ENCODE results near the gene RBP2. TPM values are rescaled to one million over a fixed set of nuclear protein-coding genes. Genes with fewer than 3 reads are reported as not detected.

RBP2 gene
- total RNA-seq, 4 donors from 2014 or later: not detected

- H3K4me1 ChIP-seq: peaks cover 0 to 7% of the 10 kb centered on the region in 2 donors
- intact Hi-C loops (cut with DNase I; ENCODE audit: low total_unique reads) (no loop called here), in situ Hi-C loops (cut with MboI; ENCODE audit: low sequenced_read_pairs in 4 of 4) (no loop called here)
- H3K4me3 ChIP-seq: no peak overlapping the region
- no peaks in the 10 kb centered on the region for H3K36me3 ChIP-seq
- no peak for TF ChIP-seq POLR2A (IDR thresholded peaks at IDR 0.05)
- TF ChIP-seq, protein P1, sequence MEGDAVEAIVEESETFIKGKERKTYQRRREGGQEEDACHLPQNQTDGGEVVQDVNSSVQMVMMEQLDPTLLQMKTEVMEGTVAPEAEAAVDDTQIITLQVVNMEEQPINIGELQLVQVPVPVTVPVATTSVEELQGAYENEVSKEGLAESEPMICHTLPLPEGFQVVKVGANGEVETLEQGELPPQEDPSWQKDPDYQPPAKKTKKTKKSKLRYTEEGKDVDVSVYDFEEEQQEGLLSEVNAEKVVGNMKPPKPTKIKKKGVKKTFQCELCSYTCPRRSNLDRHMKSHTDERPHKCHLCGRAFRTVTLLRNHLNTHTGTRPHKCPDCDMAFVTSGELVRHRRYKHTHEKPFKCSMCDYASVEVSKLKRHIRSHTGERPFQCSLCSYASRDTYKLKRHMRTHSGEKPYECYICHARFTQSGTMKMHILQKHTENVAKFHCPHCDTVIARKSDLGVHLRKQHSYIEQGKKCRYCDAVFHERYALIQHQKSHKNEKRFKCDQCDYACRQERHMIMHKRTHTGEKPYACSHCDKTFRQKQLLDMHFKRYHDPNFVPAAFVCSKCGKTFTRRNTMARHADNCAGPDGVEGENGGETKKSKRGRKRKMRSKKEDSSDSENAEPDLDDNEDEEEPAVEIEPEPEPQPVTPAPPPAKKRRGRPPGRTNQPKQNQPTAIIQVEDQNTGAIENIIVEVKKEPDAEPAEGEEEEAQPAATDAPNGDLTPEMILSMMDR (IDR thresholded peaks at IDR 0.05 in 4 of 5, conservative IDR thresholded peaks at IDR 0.05 in 1 of 5): no peak
- H3K27me3 ChIP-seq: no peaks in the 10 kb centered on the region
- no peak for ATAC-seq
- no peak for DNase-seq
- H3K9me3 ChIP-seq: no peaks in the 10 kb centered on the region
- H3K27ac ChIP-seq: no peak overlapping the region
Observed at GRCh38 chr3:139521816-139522215, 45.5 kb upstream of the RBP2 start.

GRCh38 chr3:139521144-139521543 lies 44.8 kb upstream of the RBP2 start:
- intact Hi-C loops (cut with DNase I; ENCODE audit: low total_unique reads): no loop called here
- Histone ChIP-seq H3K9me3 (no peaks in the 10 kb centered on the region), H3K36me3 (no peaks in the 10 kb centered on the region), H3K4me3 (no peak overlapping the region), H3K27ac (no peak overlapping the region), H3K27me3 (no peaks in the 10 kb centered on the region), H3K4me1 (peaks cover 0 to 7% of the 10 kb centered on the region in 2 donors)
- no peak for ATAC-seq
- TF ChIP-seq, protein P1 (IDR thresholded peaks at IDR 0.05 in 4 of 5, conservative IDR thresholded peaks at IDR 0.05 in 1 of 5): no peak
- TF ChIP-seq POLR2A (IDR thresholded peaks at IDR 0.05): no peak
- in situ Hi-C loops (cut with MboI; ENCODE audit: low sequenced_read_pairs in 4 of 4): no loop called here
- DNase-seq: no peak

DNA sequence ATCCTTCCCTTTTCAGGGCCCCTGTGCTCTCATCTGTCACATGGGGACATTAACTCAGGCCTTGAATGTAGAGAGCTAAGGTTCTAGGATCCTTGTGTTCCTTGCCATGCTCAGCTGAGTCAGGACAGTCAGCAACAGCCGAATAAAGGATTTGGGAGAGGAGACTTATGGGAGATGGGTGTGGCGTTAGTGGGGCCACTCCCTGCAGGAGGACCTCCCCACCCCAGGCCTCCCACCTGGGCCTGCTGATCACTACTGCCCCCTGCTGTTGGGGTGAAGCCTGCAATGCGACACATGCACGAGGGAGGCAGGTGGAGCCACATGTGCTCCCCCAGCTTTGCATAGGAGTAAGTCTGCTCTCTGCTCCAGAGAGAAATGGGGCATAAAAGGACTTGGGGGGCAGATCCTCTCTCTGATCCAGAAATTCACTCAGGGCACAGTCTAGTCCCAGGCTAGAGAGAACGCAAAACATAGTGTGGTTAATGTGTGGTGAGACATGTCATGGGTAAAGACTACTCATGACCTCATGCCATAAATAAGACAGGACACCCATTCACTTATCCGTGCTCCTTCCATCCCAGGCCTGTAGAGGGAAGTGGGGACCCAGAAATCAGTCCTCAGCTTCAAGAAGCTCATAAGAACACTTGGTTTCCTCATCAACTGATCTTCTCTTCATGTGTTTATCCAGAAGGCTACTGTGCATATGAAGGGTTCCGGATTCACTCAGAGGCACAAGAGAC lies 43.9 kb upstream of the RBP2 start:
- intact Hi-C loops (cut with DNase I; ENCODE audit: low total_unique reads) (no loop called here), in situ Hi-C loops (cut with MboI; ENCODE audit: low sequenced_read_pairs in 4 of 4) (no loop called here)
- H3K4me3 ChIP-seq: no peak overlapping the region
- no peaks in the 10 kb centered on the region for H3K27me3 ChIP-seq
- TF ChIP-seq, protein P1 (IDR thresholded peaks at IDR 0.05 in 4 of 5, conservative IDR thresholded peaks at IDR 0.05 in 1 of 5): peak in 1 of 5 experiments; percentile 17
- TF ChIP-seq POLR2A (IDR thresholded peaks at IDR 0.05): no peak
- no peak overlapping the region for H3K27ac ChIP-seq
- peaks cover 0 to 7% of the 10 kb centered on the region in 2 donors for H3K4me1 ChIP-seq
- no peaks in the 10 kb centered on the region for H3K9me3 ChIP-seq
- H3K36me3 ChIP-seq: no peaks in the 10 kb centered on the region
- DNase-seq (no peak), ATAC-seq (peak in 1 of 2 donors; percentile 15)

- intact Hi-C loops (cut with DNase I; ENCODE audit: low total_unique reads) (no loop called here), in situ Hi-C loops (cut with MboI; ENCODE audit: low sequenced_read_pairs in 4 of 4) (no loop called here)
- Histone ChIP-seq H3K27ac (no peak overlapping the region), H3K4me1 (peaks cover 0 to 7% of the 10 kb centered on the region in 2 donors), H3K9me3 (no peaks in the 10 kb centered on the region), H3K27me3 (no peaks in the 10 kb centered on the region), H3K36me3 (no peaks in the 10 kb centered on the region), H3K4me3 (no peak overlapping the region)
- TF ChIP-seq, protein P1 (IDR thresholded peaks at IDR 0.05 in 4 of 5, conservative IDR thresholded peaks at IDR 0.05 in 1 of 5): no peak
- no peak for TF ChIP-seq POLR2A (IDR thresholded peaks at IDR 0.05)
- DNase-seq (no peak), ATAC-seq (peak; percentile 68 to 72)
Observed at GRCh38 chr3:139518926-139519842, 42.9 kb upstream of the RBP2 start.

Data from gastrocnemius medialis (tissue), 4 donors.